Panc1 (cell line): ENCODE data around the gene AOAH. TPM values are rescaled to one million over a fixed set of nuclear protein-coding genes. Genes with fewer than 3 reads are reported as not detected.
A peak's percentile ranks its signal among the peaks of the same experiment; 100 is the strongest.

Experiments used
- ATAC-seq: fragments of 200-7000 bp; cut with Tn5 transposase; 2 replicates; pipeline ENCODE4 v1.9.1; 2020; ENCODE audit warnings: mild to moderate bottlenecking, moderate library complexity
- BruUV-seq: library from RNA; stranded (reverse); fragments of 400-500 nt; replicated peaks from 2 replicates; lab custom pipeline; 2021; lab: Mats Ljungman, UMichigan
- CTCF ChIA-PET: fragments of 300-600 bp; sonication (Branson Sonifier 250); formaldehyde crosslinking; loops from one replicate; lab custom pipeline; 2022; ENCODE audit warnings: antibody characterized with exemption; lab: Charles Lee
- POLR2A ChIA-PET: fragments of 300-600 bp; sonication (Branson Sonifier 250); formaldehyde crosslinking; loops from one replicate; lab custom pipeline; 2022; ENCODE audit warnings: antibody characterized with exemption; lab: Charles Lee
- DNase-seq: peaks from one replicate; pipeline ENCODE4 v3.0.0-alpha.2; 2010; ENCODE audit warnings: low read depth, low spot score
- H3K27ac ChIP-seq: 2 replicates; pipeline ENCODE4 v1.5.1; 2011; ENCODE audit warnings: mild to moderate bottlenecking, low read length, inconsistent platforms
- H3K27me3 ChIP-seq: fragments of 200-500 bp; sonication (Bioruptor generic); 2 replicates; pipeline ENCODE4 v1.6.0; 2014; ENCODE audit warnings: low read length, inconsistent platforms; ENCODE audit not compliant: control insufficient read depth, insufficient read depth
- H3K36me3 ChIP-seq: fragments of 200-500 bp; sonication (Bioruptor generic); 2 replicates; pipeline ENCODE4 v1.5.1; 2014; ENCODE audit warnings: inconsistent platforms, mild to moderate bottlenecking, low read length, moderate library complexity; ENCODE audit not compliant: control insufficient read depth, insufficient read depth
- H3K4me1 ChIP-seq: 2 replicates; pipeline ENCODE4 v1.5.1; 2011; ENCODE audit warnings: inconsistent platforms, mild to moderate bottlenecking, low read length, moderate library complexity; ENCODE audit not compliant: control insufficient read depth, insufficient read depth
- H3K4me3 ChIP-seq, 2 experiments: 2 replicates each; pipeline ENCODE4 v1.5.1; 2011 to 2012; ENCODE audit warnings: low read depth in 2 of 2, low read length in 2 of 2, mild to moderate bottlenecking in 2 of 2, inconsistent platforms in 1 of 2, moderate library complexity in 1 of 2
- H3K9me3 ChIP-seq: fragments of 200-500 bp; sonication (Bioruptor generic); 2 replicates; pipeline ENCODE4 v1.5.1; 2014; ENCODE audit warnings: low read depth, mild to moderate bottlenecking, inconsistent platforms, low read length, moderate library complexity; ENCODE audit not compliant: control insufficient read depth, insufficient read depth
- POLR2AphosphoS5 ChIP-seq: IDR thresholded peaks from 2 replicates; pipeline ENCODE4 v1.6.1; 2012; ENCODE audit warnings: mild to moderate bottlenecking, low read depth, low read length, moderate library complexity
- SIN3A ChIP-seq: IDR thresholded peaks from 2 replicates; pipeline ENCODE4 v1.6.1; 2012; ENCODE audit warnings: low read depth, mild to moderate bottlenecking, low read length, moderate library complexity, borderline replicate concordance; ENCODE audit not compliant: insufficient read depth
- TCF7L2 ChIP-seq: IDR thresholded peaks from 2 replicates; pipeline ENCODE4 v1.6.1; 2011; ENCODE audit warnings: mild to moderate bottlenecking, low read depth, low read length, inconsistent platforms
- in situ Hi-C: cut with HindIII; loops from 2 replicates; pipeline ENCODE4 v1.10.0; 2016; ENCODE audit warnings: low sequenced_read_pairs, low pct_unique_long_range_greater_than_20kb
- intact Hi-C: fragments of 100-400 bp; cut with micrococcal nuclease; formaldehyde crosslinking; loops from one replicate; pipeline ENCODE4 v1.10.0; 2022; ENCODE audit not compliant: unreplicated experiment
- total RNA-seq: library from RNA; stranded (reverse); gene quantifications from one replicate; pipeline ENCODE4 v1.2.1, GENCODE V29; 2021; ENCODE audit not compliant: unreplicated experiment
- TF ChIP-seq, protein P1 (sequence below): fragments of 450-650 bp; IDR thresholded peaks from 2 replicates; pipeline ENCODE4 v1.5.1; 2017; ENCODE audit warnings: mild to moderate bottlenecking
- TF ChIP-seq, protein P2 (sequence below), 2 experiments: IDR thresholded peaks; 2 replicates each; pipeline ENCODE4 v1.6.1; 2011 to 2012; ENCODE audit warnings: low read depth in 2 of 2, control low read depth in 1 of 2, low read length in 1 of 2, mild to moderate bottlenecking in 1 of 2, moderate library complexity in 1 of 2; ENCODE audit not compliant: insufficient read depth in 1 of 2

AOAH gene
- total RNA-seq, 1 experiment from 2014 or later, result 0.31 TPM

DNA sequence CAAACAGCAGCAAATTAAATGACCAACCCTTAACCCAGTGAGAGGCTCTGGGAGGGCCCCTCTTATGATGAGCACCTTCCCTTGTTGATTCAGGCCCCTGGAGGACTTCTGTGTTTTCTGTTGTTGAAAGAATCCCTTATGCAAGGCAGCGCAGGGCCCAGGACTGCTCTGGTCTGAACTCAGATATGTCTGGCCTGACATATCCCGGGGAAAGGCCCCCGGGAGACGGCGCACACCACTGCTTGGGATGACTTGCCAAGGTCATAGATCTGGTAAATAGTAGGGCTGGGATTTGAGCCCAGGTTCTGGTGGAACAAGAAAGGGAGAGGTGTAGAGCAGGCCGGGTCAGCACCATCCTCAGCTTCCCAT lies 124.0 kb downstream of the AOAH start:
- Histone ChIP-seq H3K4me1 (peaks cover 10% of the 10 kb centered on the region; the same call in 1 of the 2 replicates), H3K4me3 (no peak overlapping the region), H3K9me3 (peaks cover 5% of the 10 kb centered on the region; the same call in 1 of the 2 replicates), H3K27ac (0 out of 2 replicates have a peak overlapping the region, but pooled peaks have one; percentile 46), H3K36me3 (no peaks in the 10 kb centered on the region), H3K27me3 (no peaks in the 10 kb centered on the region)
- no peak for DNase-seq
- ChIA-PET CTCF (no interaction called here), POLR2A (no interaction called here)
- in situ Hi-C loops, result no loop called here
- ATAC-seq, result no peak
- BruUV-seq, result no TSS peak
- intact Hi-C loops, result no loop called here
- TF ChIP-seq, protein P1, sequence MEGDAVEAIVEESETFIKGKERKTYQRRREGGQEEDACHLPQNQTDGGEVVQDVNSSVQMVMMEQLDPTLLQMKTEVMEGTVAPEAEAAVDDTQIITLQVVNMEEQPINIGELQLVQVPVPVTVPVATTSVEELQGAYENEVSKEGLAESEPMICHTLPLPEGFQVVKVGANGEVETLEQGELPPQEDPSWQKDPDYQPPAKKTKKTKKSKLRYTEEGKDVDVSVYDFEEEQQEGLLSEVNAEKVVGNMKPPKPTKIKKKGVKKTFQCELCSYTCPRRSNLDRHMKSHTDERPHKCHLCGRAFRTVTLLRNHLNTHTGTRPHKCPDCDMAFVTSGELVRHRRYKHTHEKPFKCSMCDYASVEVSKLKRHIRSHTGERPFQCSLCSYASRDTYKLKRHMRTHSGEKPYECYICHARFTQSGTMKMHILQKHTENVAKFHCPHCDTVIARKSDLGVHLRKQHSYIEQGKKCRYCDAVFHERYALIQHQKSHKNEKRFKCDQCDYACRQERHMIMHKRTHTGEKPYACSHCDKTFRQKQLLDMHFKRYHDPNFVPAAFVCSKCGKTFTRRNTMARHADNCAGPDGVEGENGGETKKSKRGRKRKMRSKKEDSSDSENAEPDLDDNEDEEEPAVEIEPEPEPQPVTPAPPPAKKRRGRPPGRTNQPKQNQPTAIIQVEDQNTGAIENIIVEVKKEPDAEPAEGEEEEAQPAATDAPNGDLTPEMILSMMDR, result no peak
- TF ChIP-seq TCF7L2, result no peak
- no peak for TF ChIP-seq SIN3A
- TF ChIP-seq, protein P2, sequence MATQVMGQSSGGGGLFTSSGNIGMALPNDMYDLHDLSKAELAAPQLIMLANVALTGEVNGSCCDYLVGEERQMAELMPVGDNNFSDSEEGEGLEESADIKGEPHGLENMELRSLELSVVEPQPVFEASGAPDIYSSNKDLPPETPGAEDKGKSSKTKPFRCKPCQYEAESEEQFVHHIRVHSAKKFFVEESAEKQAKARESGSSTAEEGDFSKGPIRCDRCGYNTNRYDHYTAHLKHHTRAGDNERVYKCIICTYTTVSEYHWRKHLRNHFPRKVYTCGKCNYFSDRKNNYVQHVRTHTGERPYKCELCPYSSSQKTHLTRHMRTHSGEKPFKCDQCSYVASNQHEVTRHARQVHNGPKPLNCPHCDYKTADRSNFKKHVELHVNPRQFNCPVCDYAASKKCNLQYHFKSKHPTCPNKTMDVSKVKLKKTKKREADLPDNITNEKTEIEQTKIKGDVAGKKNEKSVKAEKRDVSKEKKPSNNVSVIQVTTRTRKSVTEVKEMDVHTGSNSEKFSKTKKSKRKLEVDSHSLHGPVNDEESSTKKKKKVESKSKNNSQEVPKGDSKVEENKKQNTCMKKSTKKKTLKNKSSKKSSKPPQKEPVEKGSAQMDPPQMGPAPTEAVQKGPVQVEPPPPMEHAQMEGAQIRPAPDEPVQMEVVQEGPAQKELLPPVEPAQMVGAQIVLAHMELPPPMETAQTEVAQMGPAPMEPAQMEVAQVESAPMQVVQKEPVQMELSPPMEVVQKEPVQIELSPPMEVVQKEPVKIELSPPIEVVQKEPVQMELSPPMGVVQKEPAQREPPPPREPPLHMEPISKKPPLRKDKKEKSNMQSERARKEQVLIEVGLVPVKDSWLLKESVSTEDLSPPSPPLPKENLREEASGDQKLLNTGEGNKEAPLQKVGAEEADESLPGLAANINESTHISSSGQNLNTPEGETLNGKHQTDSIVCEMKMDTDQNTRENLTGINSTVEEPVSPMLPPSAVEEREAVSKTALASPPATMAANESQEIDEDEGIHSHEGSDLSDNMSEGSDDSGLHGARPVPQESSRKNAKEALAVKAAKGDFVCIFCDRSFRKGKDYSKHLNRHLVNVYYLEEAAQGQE (IDR thresholded peaks at IDR 0.05; ENCODE audit: insufficient read depth in 1 of 2, low read depth in 2 of 2, low read length in 1 of 2), result no peak
- no peak for TF ChIP-seq POLR2AphosphoS5

DNA sequence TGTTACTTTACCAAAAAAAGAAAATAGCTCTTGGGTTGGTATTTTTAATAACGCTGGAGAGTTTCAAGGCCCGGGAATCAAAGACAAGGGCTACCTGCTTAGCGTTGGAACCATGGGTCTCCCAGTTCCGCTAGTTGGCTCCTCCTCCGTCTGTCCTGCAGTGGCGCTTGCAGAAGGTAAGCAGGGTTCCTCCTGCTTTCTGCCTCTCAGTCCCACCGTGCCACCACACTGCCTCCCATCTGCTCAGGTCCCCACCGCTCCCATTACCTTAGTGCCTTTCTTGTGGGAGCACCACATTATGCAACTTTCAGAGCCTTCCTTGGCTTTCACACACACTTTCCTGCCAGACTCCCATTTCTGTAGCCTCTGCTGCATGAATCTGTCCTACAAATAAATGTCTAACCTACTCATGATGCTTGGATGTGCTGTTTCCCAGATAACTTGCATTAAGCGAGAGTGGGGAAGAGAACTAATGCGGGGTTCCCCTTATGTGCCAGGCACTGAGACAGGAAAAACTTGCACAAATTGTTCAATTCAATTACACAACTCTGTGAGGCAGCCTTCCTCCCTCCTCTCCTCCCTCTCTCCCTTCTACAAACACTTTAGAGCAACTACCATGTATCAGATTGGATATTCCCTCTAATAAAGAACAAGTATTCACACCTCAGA lies 124.5 kb downstream of the AOAH start:
- in situ Hi-C loops, result no loop called here
- Histone ChIP-seq H3K4me3 (no peak overlapping the region), H3K27me3 (no peaks in the 10 kb centered on the region), H3K9me3 (peaks cover 5% of the 10 kb centered on the region; the same call in 1 of the 2 replicates), H3K27ac (no peak overlapping the region), H3K36me3 (no peaks in the 10 kb centered on the region), H3K4me1 (peaks cover 10% of the 10 kb centered on the region; the same call in 1 of the 2 replicates)
- BruUV-seq, result no TSS peak
- DNase-seq, result no peak
- no peak for ATAC-seq
- intact Hi-C loops, result no loop called here
- ChIA-PET POLR2A (no interaction called here), CTCF (no interaction called here)
- TF ChIP-seq SIN3A (no peak), POLR2AphosphoS5 (no peak), TCF7L2 (no peak)
- TF ChIP-seq, protein P1, result no peak
- TF ChIP-seq, protein P2 (IDR thresholded peaks at IDR 0.05; ENCODE audit: insufficient read depth in 1 of 2, low read depth in 2 of 2, low read length in 1 of 2), result no peak
